ENCODE data around the gene ZC3H14.

ZC3H14 gene

GRCh38 chr14:88613552-88614010 lies 50.7 kb downstream of the ZC3H14 start:
- DNase-seq = peak; percentile 35

- DNase-seq = no peak
Measured at GRCh38 chr14:88614218-88614907, 51.5 kb downstream of the ZC3H14 start.

- no peak for DNase-seq
Measured at GRCh38 chr14:88616697-88617096, 53.9 kb downstream of the ZC3H14 start.

DNA sequence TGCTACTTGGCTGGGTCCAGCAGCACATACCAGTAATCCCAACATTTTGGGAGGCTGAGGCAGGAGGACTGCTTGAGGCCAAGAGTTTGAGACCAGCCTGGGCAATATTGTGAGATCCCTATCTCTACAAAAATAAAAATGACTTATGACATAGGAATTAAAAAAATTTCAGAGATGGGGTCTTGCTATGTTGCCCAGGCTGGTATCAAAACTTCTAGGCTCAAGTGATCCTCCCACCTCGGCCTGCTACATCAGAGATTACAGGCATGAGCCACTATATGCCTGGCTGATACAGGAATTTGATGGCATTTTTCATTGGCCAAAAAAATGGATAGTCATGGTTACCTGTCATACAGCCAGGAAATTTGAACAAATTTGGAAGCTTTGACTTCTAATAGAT lies 54.6 kb downstream of the ZC3H14 start:
- DNase-seq = no peak

DNA sequence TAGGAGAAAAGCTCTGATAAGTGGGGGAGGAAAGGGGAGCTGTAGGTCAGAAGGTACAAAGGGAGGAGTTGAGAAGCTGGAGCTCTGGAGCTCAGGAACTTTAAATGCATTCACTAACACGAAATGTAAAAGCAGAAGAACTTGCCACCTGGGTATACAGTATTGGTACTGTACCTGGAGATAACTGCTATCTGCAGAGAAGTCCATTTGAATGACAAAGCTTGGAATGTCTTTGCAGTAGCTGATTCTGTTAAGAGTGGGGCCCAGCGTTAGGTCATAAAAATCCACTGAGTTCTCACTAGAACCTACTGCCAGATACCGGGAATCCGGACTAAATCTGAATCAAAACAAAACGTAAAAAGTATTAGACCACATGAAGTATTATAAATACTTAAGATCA lies 55.6 kb downstream of the ZC3H14 start:
- no peak for DNase-seq

DNA sequence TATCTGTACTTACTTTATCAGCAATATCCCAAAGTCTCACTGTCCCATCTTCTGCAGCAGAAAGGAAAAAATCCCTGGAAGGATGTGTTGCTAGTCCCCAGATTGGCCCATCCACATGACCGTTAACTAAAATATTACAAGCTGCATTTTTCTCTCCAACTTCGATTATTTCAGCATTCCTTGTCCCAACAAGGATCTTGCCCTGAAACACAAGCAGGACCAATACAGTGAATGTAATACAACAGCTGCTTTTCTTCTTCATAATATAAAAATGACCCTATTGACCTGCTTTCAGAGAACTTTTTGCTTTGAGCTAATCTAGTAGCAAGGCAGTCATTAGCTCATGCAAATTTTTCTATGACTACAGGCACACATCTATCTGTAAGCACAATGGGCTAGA lies 58.3 kb downstream of the ZC3H14 start:
- DNase-seq = no peak

DNA sequence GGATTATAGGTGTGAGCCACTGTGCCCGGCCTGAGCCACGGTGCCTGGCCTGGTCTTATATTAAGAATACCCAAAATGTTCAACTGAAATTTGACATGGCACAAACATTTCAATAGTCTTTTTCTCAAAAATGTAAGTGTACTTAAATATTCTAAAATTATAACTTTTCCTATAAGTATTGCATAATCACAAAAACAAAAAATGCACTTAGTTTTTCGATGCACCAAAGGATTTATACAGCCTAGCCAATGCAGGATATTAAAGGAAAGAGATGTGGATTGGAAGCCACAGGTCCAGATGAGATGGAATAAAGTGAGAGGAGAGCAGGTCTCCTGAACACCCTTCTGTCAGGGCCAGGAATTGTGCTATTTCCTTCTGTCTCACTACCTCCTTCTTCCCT lies 62.8 kb downstream of the ZC3H14 start:
- DNase-seq = no peak

- no peak for DNase-seq
Measured at GRCh38 chr14:88628033-88628432, 65.2 kb downstream of the ZC3H14 start.

DNA sequence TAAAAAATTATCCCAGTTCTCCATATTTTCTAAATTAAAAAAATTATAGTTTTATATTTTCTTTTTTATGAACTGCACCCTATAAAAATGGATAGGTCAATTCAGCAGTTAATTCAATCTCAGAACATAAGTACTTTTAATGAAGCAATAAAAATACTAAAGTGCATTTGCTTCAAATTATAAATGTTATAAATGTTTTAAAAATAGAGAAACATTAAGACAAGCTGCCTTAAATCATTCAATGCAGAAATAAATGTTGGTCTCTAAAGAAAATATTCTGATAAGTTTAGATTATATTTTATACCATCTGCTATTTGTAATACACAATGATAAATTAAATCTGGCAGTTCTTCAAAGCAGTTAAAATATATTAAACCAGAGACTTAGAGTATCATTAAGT lies 65.6 kb downstream of the ZC3H14 start:
- DNase-seq = no peak

DNA sequence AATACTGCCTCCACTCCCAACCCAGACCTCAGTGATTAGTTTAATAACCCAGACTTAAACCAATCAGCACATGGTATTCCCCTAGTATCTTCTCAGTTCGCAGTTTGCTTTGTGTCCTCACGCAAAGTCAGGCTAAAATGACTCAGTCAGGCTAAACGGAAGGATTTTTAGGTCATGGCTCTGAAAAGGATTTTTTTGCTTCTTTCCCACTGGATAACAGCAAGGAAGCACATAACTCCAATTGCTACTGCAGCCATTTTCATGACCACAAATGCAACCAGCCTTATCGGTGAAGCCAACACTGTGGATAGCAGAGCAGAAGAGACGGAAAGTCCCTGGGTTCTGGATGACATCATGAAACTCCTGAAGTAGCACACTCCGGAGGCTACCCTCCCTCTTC lies 67.7 kb downstream of the ZC3H14 start:
- no peak for DNase-seq

DNA sequence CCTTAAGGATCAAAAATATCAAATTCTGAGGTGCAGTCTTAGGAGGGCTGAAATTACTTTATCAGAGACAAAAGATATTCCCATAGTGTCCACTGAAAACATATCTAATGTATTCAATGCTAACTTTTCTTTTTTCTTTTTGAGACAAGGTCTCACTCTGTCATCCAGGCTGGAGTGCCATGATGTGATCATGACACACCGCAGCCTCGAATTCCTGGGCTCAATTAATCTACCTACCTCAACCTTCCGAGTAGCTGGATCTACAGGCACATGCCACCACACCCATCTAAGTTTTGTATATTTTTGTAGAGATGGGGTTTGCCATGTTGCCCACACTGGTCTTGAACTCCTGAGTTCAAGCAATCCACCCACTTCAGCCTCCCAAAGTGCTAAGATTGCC lies 68.3 kb downstream of the ZC3H14 start:
- DNase-seq = no peak

- no peak for DNase-seq
Measured at GRCh38 chr14:88632512-88632911, 69.7 kb downstream of the ZC3H14 start.

- DNase-seq = no peak
Measured at GRCh38 chr14:88639221-88639620, 76.4 kb downstream of the ZC3H14 start.

DNA sequence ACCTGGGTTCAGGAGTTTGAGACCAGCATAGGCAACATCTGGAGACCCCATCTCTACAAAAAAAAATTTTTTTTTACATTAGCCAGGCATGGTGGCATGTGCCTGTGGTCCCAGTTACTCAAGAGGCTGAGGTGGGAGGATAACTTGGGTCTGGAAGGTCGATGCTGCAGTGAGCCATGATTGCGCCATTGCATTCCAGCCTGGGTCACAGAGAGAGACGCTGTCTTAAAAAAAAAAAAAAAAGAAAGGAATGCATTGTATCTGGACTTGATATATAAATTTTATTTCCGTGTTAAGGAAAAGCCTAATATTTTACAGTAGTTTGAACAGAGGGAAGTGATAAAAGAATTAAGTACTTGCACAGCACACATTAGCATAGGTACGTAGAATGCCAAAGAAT lies 97.2 kb downstream of the ZC3H14 start:
- no peak for DNase-seq

GRCh38 chr14:88667555-88668273 lies 104.9 kb downstream of the ZC3H14 start:
- peak; percentile 68 for DNase-seq

GRCh38 chr14:88668448-88669116 lies 105.7 kb downstream of the ZC3H14 start:
- peak; percentile 59 for DNase-seq

DNA sequence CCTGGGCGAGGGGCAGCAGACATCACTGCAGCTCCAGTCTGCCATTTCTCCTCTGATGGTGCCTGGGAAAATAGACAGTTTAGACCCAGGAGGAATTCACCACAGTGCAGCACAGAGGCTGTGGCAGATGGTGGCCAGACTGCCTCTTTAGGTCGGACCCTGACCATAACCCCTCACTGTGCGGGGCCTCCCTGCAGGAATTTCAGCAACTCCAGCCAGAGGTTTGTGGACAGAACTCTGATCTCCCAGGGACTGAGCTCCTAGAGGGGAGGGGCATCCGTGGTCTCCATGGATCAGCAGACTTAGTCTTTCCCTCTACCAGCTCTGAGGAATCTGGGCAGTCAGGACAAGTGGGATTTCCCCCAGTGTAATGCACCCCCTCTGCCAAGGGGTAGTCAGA lies 106.5 kb downstream of the ZC3H14 start:
- DNase-seq = no peak
